Ectodermal cell (in vitro differentiated cells): Measurements from ENCODE around the gene GKN2.
"Not testable (repeated sequence)": the region's sequence is repeated elsewhere in the genome, so short reads cannot be mapped to it uniquely, and the experiment has no call there.

Source experiments
- H3K27ac ChIP-seq: 2 replicates; pipeline ENCODE4 v1.7.0; 2013; ENCODE audit warnings: mild to moderate bottlenecking, low read depth, low read length; ENCODE audit not compliant: insufficient read depth, poor library complexity, severe bottlenecking
- H3K27me3 ChIP-seq: 2 replicates; pipeline ENCODE4 v1.7.0; 2013; ENCODE audit warnings: mild to moderate bottlenecking, low read length; ENCODE audit not compliant: insufficient read depth, control insufficient read depth, poor library complexity, severe bottlenecking
- H3K36me3 ChIP-seq: one replicate; pipeline ENCODE4 v1.7.0; 2013; ENCODE audit warnings: low read length; ENCODE audit not compliant: control insufficient read depth, insufficient read depth
- H3K4me1 ChIP-seq: one replicate; pipeline ENCODE4 v1.7.0; 2013; ENCODE audit warnings: low read length; ENCODE audit not compliant: control insufficient read depth, insufficient read depth
- H3K4me3 ChIP-seq: 2 replicates; pipeline ENCODE4 v1.7.0; 2013; ENCODE audit warnings: low read depth, low read length, control low read depth; ENCODE audit not compliant: insufficient read depth
- H3K9me3 ChIP-seq: 2 replicates; pipeline ENCODE4 v1.7.0; 2013; ENCODE audit warnings: mild to moderate bottlenecking, low read length, moderate library complexity; ENCODE audit not compliant: control insufficient read depth
- WGBS, 2 experiments: methylation state at CpG; one replicate each; pipeline ENCODE4 v1.1.7; 2013; ENCODE audit warnings: missing lambda C conversion rate in 2 of 2; 5-methylcytosine and 5-hydroxymethylcytosine counted together

GKN2 gene

GRCh38 chr2:68901199-68901514 lies 51.5 kb downstream of the GKN2 start:
- Histone ChIP-seq H3K27ac (no peak overlapping the region), H3K4me3 (no peak overlapping the region), H3K27me3 (no peaks in the 10 kb centered on the region), H3K9me3 (peaks cover 2% of the 10 kb centered on the region), H3K4me1 (no peaks in the 10 kb centered on the region), H3K36me3 (no peaks in the 10 kb centered on the region)
- WGBS, 2 experiments, result 84% methylated on average over 4 of the region's 4 CpGs

- Histone ChIP-seq H3K4me1 (no peaks in the 10 kb centered on the region), H3K36me3 (no peaks in the 10 kb centered on the region), H3K27ac (no peak overlapping the region), H3K4me3 (no peak overlapping the region), H3K27me3 (no peaks in the 10 kb centered on the region), H3K9me3 (peaks cover 2% of the 10 kb centered on the region)
- WGBS, 2 experiments, result 95% methylated on average over 5 of the region's 5 CpGs
Observed at GRCh38 chr2:68900496-68901198, 52.0 kb downstream of the GKN2 start.

- H3K36me3 ChIP-seq, H3K27ac ChIP-seq, H3K27me3 ChIP-seq, H3K4me3 ChIP-seq, H3K4me1 ChIP-seq, H3K9me3 ChIP-seq: not testable (repeated sequence)
- WGBS, 2 experiments, result 94 to 95% methylated on average over 6 of the region's 6 CpGs
Observed at GRCh38 chr2:68895981-68896380, 56.7 kb downstream of the GKN2 start.
